GM12892 (cell line): ENCODE data around the gene CRACR2A.

Source experiments
- POLR2A ChIP-seq: IDR thresholded peaks from 2 replicates; pipeline ENCODE4 v1.6.1; 2011; ENCODE audit warnings: low read depth, low read length, control low read depth
- POLR2AphosphoS5 ChIP-seq: IDR thresholded peaks from 2 replicates; pipeline ENCODE4 v1.6.1; 2011; ENCODE audit warnings: low read depth, low read length, control low read depth
- TAF1 ChIP-seq: IDR thresholded peaks from 2 replicates; pipeline ENCODE4 v1.6.1; 2011; ENCODE audit warnings: low read depth, mild to moderate bottlenecking, control low read depth, low read length, borderline replicate concordance

GRCh38 chr12:3641428-3642018, 111.4 kb downstream of the CRACR2A start:
- TF ChIP-seq POLR2AphosphoS5, result no peak
- no peak for TF ChIP-seq POLR2A
- no peak for TF ChIP-seq TAF1
